ENCODE measurements around the gene WDHD1. TPM values are rescaled to one million over a fixed set of nuclear protein-coding genes. Genes with fewer than 3 reads are reported as not detected.

The WDHD1 gene
- total and polyA plus RNA-seq, 2 of the 4 experiments (the other 2 are of a cell fraction) = 4.4 to 13.1 TPM

- H4K8ac ChIP-seq (ENCODE audit: low read depth in 2 of 2, low read length in 2 of 2) = peak overlapping the region in 1 of 2 experiments; percentile 31; a peak in 1 of 4 replicates
- no peaks in the 10 kb centered on the region for H4K20me1 ChIP-seq (ENCODE audit: insufficient read depth, low read length)
- H4K5ac ChIP-seq (ENCODE audit: low read depth, low read length) = no peak overlapping the region
- H2BK15ac ChIP-seq (ENCODE audit: low read depth, low read length) = no peak overlapping the region
- H3K18ac ChIP-seq (ENCODE audit: low read depth, low read length) = no peak overlapping the region
- no peak overlapping the region for H2BK20ac ChIP-seq (ENCODE audit: low read depth, low read length)
- no peak overlapping the region for H3K14ac ChIP-seq (replicated peaks; ENCODE audit: low read depth, low read length)
- dilution Hi-C loops (cut with HindIII; ENCODE audit: low sequenced_read_pairs, unreplicated experiment) (no loop called here), in situ Hi-C loops (cut with MboI; ENCODE audit: low sequenced_read_pairs) (no loop called here), intact Hi-C loops (cut with micrococcal nuclease) (loop anchor here (5.0 kb wide), 1 partner anchor 64 kb away; no protein-coding TSS in a partner anchor)
- H2BK5ac ChIP-seq (ENCODE audit: low read depth, low read length, poor library complexity, severe bottlenecking) = no peak overlapping the region
- H3K79me1 ChIP-seq (ENCODE audit: low read depth in 1 of 2, low read length in 2 of 2) = no peaks in the 10 kb centered on the region; a peak in 1 of 4 replicates
- H2AK5ac ChIP-seq (ENCODE audit: low read depth, low read length) = peak overlapping the region; percentile 31; the same call in 1 of the 2 replicates
- H3K4me3 ChIP-seq (ENCODE audit: insufficient read depth, low read depth, low read length) = no peak overlapping the region
- BruUV-seq (replicated peaks) = no TSS peak
- H3K27ac ChIP-seq (ENCODE audit: insufficient read depth, low read length) = no peak overlapping the region
- no peak overlapping the region for H3K56ac ChIP-seq (ENCODE audit: extremely low read depth, insufficient read depth, low read length)
- H3K27me3 ChIP-seq (ENCODE audit: control insufficient read depth, insufficient read depth, low read length) = no peaks in the 10 kb centered on the region
- ATAC-seq (ENCODE audit: low read depth) (no peak), DNase-seq (no peak)
- 0 out of 2 replicates have a peak, but pooled peaks cover 2% of the 10 kb centered on the region for H3K4me1 ChIP-seq (ENCODE audit: control insufficient read depth, insufficient read depth, low read length)
- H3K23ac ChIP-seq (ENCODE audit: low read depth, low read length) = no peak overlapping the region
- CTCF ChIA-PET = no interaction called here
- H2BK120ac ChIP-seq (ENCODE audit: low read depth, low read length) = 0 out of 2 replicates have a peak overlapping the region, but pooled peaks have one; percentile 25
- H2AK9ac ChIP-seq (replicated peaks; ENCODE audit: low read depth, low read length, poor library complexity) = no peak overlapping the region
- TF ChIP-seq BHLHE40 (IDR thresholded peaks at IDR 0.05; ENCODE audit: low read depth, low read length) = no peak
- no peak for TF ChIP-seq NFE2L2 (IDR thresholded peaks at IDR 0.05; ENCODE audit: low read depth, low read length)
- TF ChIP-seq CTCF (conservative IDR thresholded peaks at IDR 0.05; ENCODE audit: low read depth, low read length) = no peak
- no peak for TF ChIP-seq MAFK (IDR thresholded peaks at IDR 0.05; ENCODE audit: low read depth, low read length)
- TF ChIP-seq CEBPB (IDR thresholded peaks at IDR 0.05; ENCODE audit: low read depth, low read length) = no peak
- no peak for TF ChIP-seq MAZ (IDR thresholded peaks at IDR 0.05; ENCODE audit: borderline replicate concordance, low read depth, low read length)
- no peak for TF ChIP-seq ELK1 (IDR thresholded peaks at IDR 0.05; ENCODE audit: borderline replicate concordance, low read depth, low read length)
- TF ChIP-seq RAD21 (IDR thresholded peaks at IDR 0.05; ENCODE audit: low read length) = no peak
- TF ChIP-seq FOS (IDR thresholded peaks at IDR 0.05; ENCODE audit: low read depth, low read length) = no peak
- TF ChIP-seq RCOR1 (IDR thresholded peaks at IDR 0.05; ENCODE audit: insufficient replicate concordance, low read length) = no peak
- no peak for TF ChIP-seq POLR2A (IDR thresholded peaks at IDR 0.05; ENCODE audit: low read depth, low read length)
- no peaks in the 10 kb centered on the region for H3K9me1 ChIP-seq (ENCODE audit: insufficient read depth, low read length)
- no peak overlapping the region for H3K9ac ChIP-seq (ENCODE audit: low read depth, low read length)
- no peaks in the 10 kb centered on the region for H3K9me3 ChIP-seq (ENCODE audit: control insufficient read depth, insufficient read depth, low read length)
- no peak overlapping the region for H4K91ac ChIP-seq (ENCODE audit: insufficient read depth, low read depth, low read length)
- WGBS, 2 experiments (ENCODE audit: extremely low coverage in 2 of 2, insufficient read length in 1 of 2) = no CpG with 5 or more reads among the region's 3 CpGs
- POLR2A ChIA-PET (ENCODE audit: unreplicated experiment) = no interaction called here
- H3K36me3 ChIP-seq (ENCODE audit: control insufficient read depth, insufficient read depth, low read length) = 0 out of 2 replicates have a peak, but pooled peaks cover 2% of the 10 kb centered on the region
- no peak overlapping the region for H3K4ac ChIP-seq (ENCODE audit: low read depth, low read length)
- no peak overlapping the region for H3K4me2 ChIP-seq (ENCODE audit: low read depth, low read length)
- H2AFZ ChIP-seq (replicated peaks; ENCODE audit: low read length, poor library complexity) = no peak overlapping the region
Observed at GRCh38 chr14:54975856-54976255, 51.0 kb downstream of the WDHD1 start.

Measured in IMR-90 (cell line).